GM10248 (cell line): ENCODE measurements around the gene PCDHA3.
"Not testable (repeated sequence)": the region's sequence is repeated elsewhere in the genome, so short reads cannot be mapped to it uniquely, and the experiment has no call there.

Experiments used
- CTCF ChIA-PET: fragments of 300-600 bp; sonication (Branson Sonifier 250); formaldehyde crosslinking; extraction: SDS; loops from one replicate; lab custom pipeline; 2021; ENCODE audit warnings: antibody characterized with exemption; lab: Yijun Ruan, JAX
- POLR2A ChIA-PET: fragments of 350-650 bp; sonication (Branson Sonifier 250); formaldehyde crosslinking; extraction: SDS; loops from one replicate; lab custom pipeline; 2020; ENCODE audit warnings: antibody characterized with exemption; lab: Yijun Ruan, JAX
- DNase-seq: peaks from one replicate; pipeline ENCODE4 v3.0.0; 2012; ENCODE audit errors: extremely low spot score
- TF ChIP-seq, protein P1 (sequence below): IDR thresholded peaks from 2 replicates; pipeline ENCODE4 v1.5.1; 2012; ENCODE audit warnings: mild to moderate bottlenecking, low read depth; ENCODE audit errors: extremely low read depth, missing control alignments, control extremely low read depth

The PCDHA3 gene

DNA sequence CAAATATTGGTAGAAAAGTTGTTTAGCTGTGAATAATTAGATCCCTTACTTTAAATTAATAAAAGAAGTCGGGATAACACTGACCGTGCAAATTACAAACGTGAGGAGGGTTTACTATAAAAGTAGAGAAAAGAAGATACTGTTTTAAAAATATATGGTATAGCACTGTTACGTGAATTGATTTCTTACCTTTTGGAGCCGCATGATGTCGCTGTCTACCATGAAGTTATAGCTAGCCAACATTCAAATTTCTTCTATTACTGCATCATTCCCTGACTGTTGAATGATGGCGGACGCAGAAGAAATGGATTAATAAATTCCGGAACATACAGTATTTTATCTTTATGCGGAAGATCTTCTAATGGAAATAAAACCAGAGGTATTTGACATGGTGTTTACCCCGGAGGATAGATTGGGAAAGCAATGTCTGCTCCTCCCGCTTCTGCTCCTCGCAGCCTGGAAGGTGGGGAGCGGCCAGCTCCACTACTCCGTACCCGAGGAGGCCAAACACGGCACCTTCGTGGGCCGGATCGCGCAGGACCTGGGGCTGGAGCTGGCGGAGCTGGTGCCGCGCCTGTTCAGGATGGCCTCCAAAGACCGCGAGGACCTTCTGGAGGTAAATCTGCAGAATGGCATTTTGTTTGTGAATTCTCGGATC lies 27.0 kb downstream of the PCDHA3 start, which contains the start of gene PCDHA6:
TSS of gene PCDHA6 (plus strand) at position 257 of the 658 bp plus-strand sequence. CDS start at position 389, 132 bp downstream.
- ChIA-PET CTCF (interaction anchor here (1.2 kb wide), 1 partner anchor 11 kb away, joined by 4 read pairs; no protein-coding TSS in a partner anchor), POLR2A (no interaction called here)
- no peak for DNase-seq
- TF ChIP-seq, protein P1, sequence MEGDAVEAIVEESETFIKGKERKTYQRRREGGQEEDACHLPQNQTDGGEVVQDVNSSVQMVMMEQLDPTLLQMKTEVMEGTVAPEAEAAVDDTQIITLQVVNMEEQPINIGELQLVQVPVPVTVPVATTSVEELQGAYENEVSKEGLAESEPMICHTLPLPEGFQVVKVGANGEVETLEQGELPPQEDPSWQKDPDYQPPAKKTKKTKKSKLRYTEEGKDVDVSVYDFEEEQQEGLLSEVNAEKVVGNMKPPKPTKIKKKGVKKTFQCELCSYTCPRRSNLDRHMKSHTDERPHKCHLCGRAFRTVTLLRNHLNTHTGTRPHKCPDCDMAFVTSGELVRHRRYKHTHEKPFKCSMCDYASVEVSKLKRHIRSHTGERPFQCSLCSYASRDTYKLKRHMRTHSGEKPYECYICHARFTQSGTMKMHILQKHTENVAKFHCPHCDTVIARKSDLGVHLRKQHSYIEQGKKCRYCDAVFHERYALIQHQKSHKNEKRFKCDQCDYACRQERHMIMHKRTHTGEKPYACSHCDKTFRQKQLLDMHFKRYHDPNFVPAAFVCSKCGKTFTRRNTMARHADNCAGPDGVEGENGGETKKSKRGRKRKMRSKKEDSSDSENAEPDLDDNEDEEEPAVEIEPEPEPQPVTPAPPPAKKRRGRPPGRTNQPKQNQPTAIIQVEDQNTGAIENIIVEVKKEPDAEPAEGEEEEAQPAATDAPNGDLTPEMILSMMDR = no peak

DNA sequence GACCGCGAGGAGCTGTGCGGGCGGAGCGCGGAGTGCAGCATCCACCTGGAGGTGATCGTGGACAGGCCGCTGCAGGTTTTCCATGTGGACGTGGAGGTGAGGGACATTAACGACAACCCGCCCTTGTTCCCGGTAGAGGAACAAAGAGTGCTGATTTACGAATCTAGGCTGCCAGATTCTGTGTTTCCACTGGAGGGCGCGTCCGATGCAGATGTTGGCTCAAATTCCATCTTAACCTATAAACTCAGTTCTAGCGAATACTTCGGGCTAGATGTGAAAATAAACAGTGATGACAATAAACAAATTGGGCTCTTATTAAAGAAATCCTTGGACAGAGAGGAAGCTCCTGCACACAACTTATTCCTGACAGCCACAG lies 27.5 kb downstream of the PCDHA3 start:
- no peak for DNase-seq
- TF ChIP-seq, protein P1 = no peak
- CTCF ChIA-PET = no interaction called here
- POLR2A ChIA-PET = no interaction called here

DNA sequence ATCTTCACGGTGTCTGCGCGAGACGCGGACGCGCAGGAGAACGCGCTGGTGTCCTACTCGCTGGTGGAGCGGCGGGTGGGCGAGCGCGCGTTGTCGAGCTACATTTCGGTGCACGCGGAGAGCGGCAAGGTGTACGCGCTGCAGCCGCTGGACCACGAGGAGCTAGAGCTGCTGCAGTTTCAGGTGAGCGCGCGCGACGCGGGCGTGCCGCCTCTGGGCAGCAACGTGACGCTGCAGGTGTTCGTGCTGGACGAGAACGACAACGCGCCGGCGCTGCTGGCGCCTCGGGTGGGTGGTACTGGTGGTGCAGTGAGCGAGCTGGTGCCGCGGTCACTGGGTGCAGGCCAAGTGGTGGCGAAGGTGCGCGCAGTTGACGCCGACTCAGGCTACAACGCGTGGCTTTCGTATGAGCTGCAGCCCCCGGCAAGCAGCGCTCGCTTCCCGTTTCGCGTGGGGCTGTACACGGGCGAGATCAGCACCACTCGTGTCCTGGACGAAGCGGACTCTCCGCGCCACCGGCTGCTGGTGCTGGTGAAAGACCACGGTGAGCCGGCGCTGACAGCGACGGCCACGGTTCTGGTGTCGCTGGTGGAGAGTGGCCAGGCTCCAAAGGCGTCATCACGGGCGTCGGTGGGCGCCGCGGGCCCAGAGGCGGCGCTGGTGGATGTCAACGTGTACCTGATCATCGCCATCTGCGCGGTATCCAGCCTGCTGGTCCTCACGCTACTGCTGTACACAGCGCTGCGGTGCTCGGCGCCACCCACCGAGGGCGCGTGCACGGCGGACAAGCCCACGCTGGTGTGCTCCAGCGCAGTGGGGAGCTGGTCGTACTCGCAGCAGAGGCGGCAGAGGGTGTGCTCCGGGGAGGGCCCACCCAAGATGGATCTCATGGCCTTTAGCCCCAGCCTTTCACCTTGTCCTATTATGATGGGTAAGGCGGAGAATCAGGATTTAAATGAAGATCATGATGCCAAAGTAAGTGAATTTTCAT lies 28.9 kb downstream of the PCDHA3 start:
- DNase-seq, POLR2A ChIA-PET, CTCF ChIA-PET: not testable (repeated sequence)

- DNase-seq = no peak
- POLR2A ChIA-PET = no interaction called here
- TF ChIP-seq, protein P1 = no peak
- CTCF ChIA-PET = no interaction called here
These were observed 33.1 kb downstream of the PCDHA3 start, which contains the start of gene PCDHA7 for GRCh38 chr5:140833993-140834392. TSS of gene PCDHA7 (plus strand) at chr5:140834269. CDS start at chr5:140834384, 115 bp downstream.

DNA sequence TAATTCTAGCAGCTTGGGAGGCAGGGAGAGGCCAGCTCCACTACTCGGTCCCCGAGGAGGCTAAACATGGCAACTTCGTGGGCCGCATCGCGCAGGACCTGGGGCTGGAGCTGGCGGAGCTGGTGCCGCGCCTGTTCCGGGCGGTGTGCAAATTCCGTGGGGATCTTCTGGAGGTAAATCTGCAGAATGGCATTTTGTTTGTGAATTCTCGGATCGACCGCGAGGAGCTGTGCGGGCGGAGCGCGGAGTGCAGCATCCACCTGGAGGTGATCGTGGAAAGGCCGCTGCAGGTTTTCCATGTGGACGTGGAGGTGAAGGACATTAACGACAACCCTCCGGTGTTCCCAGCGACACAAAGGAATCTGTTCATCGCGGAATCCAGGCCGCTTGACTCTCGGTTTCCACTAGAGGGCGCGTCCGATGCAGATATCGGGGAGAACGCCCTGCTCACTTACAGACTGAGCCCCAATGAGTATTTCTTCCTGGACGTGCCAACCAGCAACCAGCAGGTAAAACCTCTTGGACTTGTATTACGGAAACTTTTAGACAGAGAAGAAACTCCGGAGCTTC lies 33.7 kb downstream of the PCDHA3 start:
- POLR2A ChIA-PET, CTCF ChIA-PET, DNase-seq: not testable (repeated sequence)

- DNase-seq = no peak
- POLR2A ChIA-PET = no interaction called here
- CTCF ChIA-PET = no interaction called here
- TF ChIP-seq, protein P1 = no peak
These were observed 35.0 kb downstream of the PCDHA3 start for GRCh38 chr5:140835622-140836510.
